GM12874 (cell line): ENCODE measurements around the gene SCD5.

Experiments
- CTCF ChIP-seq: IDR thresholded peaks from 2 replicates; pipeline ENCODE4 v1.5.1; 2011; ENCODE audit warnings: low read depth, mild to moderate bottlenecking, control low read depth, low read length, moderate library complexity; ENCODE audit not compliant: insufficient read depth

Gene SCD5

GRCh38 chr4:82818664-82819662 is 20.4 kb upstream of the SCD5 start:
- no peak for TF ChIP-seq CTCF

- no peak for TF ChIP-seq CTCF
Measured at GRCh38 chr4:82814034-82814433, 15.4 kb upstream of the SCD5 start.

- no peak for TF ChIP-seq CTCF
Measured at GRCh38 chr4:82811838-82812341, 13.3 kb upstream of the SCD5 start.

- TF ChIP-seq CTCF = no peak
Measured at GRCh38 chr4:82811392-82811791, 12.8 kb upstream of the SCD5 start.

- TF ChIP-seq CTCF = no peak
Measured at GRCh38 chr4:82810176-82810575, 11.6 kb upstream of the SCD5 start.

GRCh38 chr4:82809619-82810018 is 11.0 kb upstream of the SCD5 start:
- no peak for TF ChIP-seq CTCF

GRCh38 chr4:82803746-82804145 is 5.2 kb upstream of the SCD5 start:
- TF ChIP-seq CTCF = no peak
